HCT116 (cell line): ENCODE results near the gene CATSPERB. TPM values are rescaled to one million over a fixed set of nuclear protein-coding genes. Genes with fewer than 3 reads are reported as not detected.
"Not testable (repeated sequence)": the region's sequence is repeated elsewhere in the genome, so short reads cannot be mapped to it uniquely, and the experiment has no call there.

Experiments used
- ATAC-seq: fragments of 200-7000 bp; cut with Tn5 transposase; 2 replicates; pipeline ENCODE4 v1.9.1; 2020; ENCODE audit warnings: mild to moderate bottlenecking, moderate library complexity
- BruUV-seq: library from RNA; stranded (reverse); fragments of 400-500 nt; replicated peaks from 2 replicates; lab custom pipeline; 2021; lab: Mats Ljungman, UMichigan
- CTCF ChIA-PET: fragments of 300-600 bp; sonication (Branson Sonifier 250); formaldehyde crosslinking; loops from one replicate; lab custom pipeline; 2021; ENCODE audit warnings: antibody characterized with exemption; lab: Charles Lee
- POLR2A ChIA-PET: fragments of 300-600, 350-600 bp; sonication (Branson Sonifier 250); formaldehyde crosslinking; loops from one replicate; lab custom pipeline; 2021; ENCODE audit warnings: antibody characterized with exemption; lab: Charles Lee
- RAD21 ChIA-PET, 2 experiments: fragments of 300-600 bp; sonication (Branson Sonifier 250); formaldehyde crosslinking; loops; one replicate each; lab custom pipeline; 2023; ENCODE audit warnings: low total read pairs in 2 of 2; ENCODE audit not compliant: uncharacterized antibody in 2 of 2, unreplicated experiment in 2 of 2, low non-redundant PET in 1 of 2; lab: Charles Lee
- DNase-seq: peaks from one replicate; pipeline ENCODE4 v3.0.0-alpha.2; 2010; ENCODE audit warnings: low read depth, low spot score
- H2AFZ ChIP-seq: fragments of 200-600 bp; shearing (Covaris generic), sonication (generic); 2 replicates; pipeline ENCODE4 v1.6.1; 2017; ENCODE audit warnings: low read depth, mixed run types, mixed read lengths, antibody characterized with exemption, low read length; ENCODE audit not compliant: poor library complexity, severe bottlenecking
- H3K27ac ChIP-seq: 2 replicates; pipeline ENCODE4 v1.5.1; 2012; ENCODE audit warnings: low read depth, low read length
- H3K27me3 ChIP-seq: fragments of 200-600 bp; sonication (generic); 2 replicates; pipeline ENCODE4 v1.6.1; 2016; ENCODE audit warnings: mixed run types, low read length, mixed read lengths; ENCODE audit not compliant: insufficient read depth
- H3K36me3 ChIP-seq, 2 experiments: fragments of 200-500 bp in 1 of 2; fragments of 200-600 bp in 1 of 2; sonication (Bioruptor generic) in 1 of 2; sonication (generic) in 1 of 2; 2 replicates each; pipeline versions ENCODE4 v1.5.1 to v1.6.1; 2014 to 2016; ENCODE audit warnings: low read length in 2 of 2, inconsistent platforms in 1 of 2, mixed read lengths in 1 of 2, mixed run types in 1 of 2; ENCODE audit not compliant: insufficient read depth in 2 of 2, control insufficient read depth in 1 of 2
- H3K4me1 ChIP-seq, 2 experiments: fragments of 200-600 bp in 1 of 2; sonication (generic) in 1 of 2; 2 replicates each; pipeline versions ENCODE4 v1.5.1 to v1.6.1; 2012 to 2017; ENCODE audit warnings: low read length in 2 of 2, inconsistent platforms in 1 of 2, mild to moderate bottlenecking in 1 of 2, mixed read lengths in 1 of 2, mixed run types in 1 of 2, moderate library complexity in 1 of 2; ENCODE audit not compliant: insufficient read depth in 2 of 2, control insufficient read depth in 1 of 2
- H3K4me2 ChIP-seq: fragments of 200-600 bp; sonication (generic); 2 replicates; pipeline ENCODE4 v1.6.1; 2017; ENCODE audit warnings: mixed run types, low read length, mixed read lengths
- H3K4me3 ChIP-seq, 2 experiments: fragments of 200-600 bp in 1 of 2; sonication (generic) in 1 of 2; replicated peaks in 1 of 2; 2 replicates each; pipeline ENCODE4 v1.5.1; 2011 to 2016; ENCODE audit warnings: low read length in 2 of 2, control low read depth in 1 of 2, low read depth in 1 of 2, mild to moderate bottlenecking in 1 of 2, mixed read lengths in 1 of 2, mixed run types in 1 of 2
- H3K79me2 ChIP-seq: fragments of 200-600 bp; sonication (generic); 2 replicates; pipeline ENCODE4 v1.6.1; 2017; ENCODE audit warnings: mild to moderate bottlenecking, mixed run types, low read length, moderate library complexity, mixed read lengths; ENCODE audit not compliant: insufficient read depth
- H3K9ac ChIP-seq: fragments of 200-600 bp; sonication (generic); 2 replicates; pipeline ENCODE4 v1.6.1; 2016; ENCODE audit warnings: low read length, mixed read lengths
- H3K9me2 ChIP-seq: fragments of 200-600 bp; sonication (generic), shearing (Covaris generic); 2 replicates; pipeline ENCODE4 v1.6.1; 2017; ENCODE audit warnings: mixed run types, mild to moderate bottlenecking, moderate library complexity; ENCODE audit not compliant: insufficient read depth
- H3K9me3 ChIP-seq, 2 experiments: fragments of 200-500 bp in 1 of 2; fragments of 200-600 bp in 1 of 2; sonication (Bioruptor generic) in 1 of 2; sonication (generic) in 1 of 2; 2 replicates each; pipeline ENCODE4 v1.6.1; 2014 to 2017; ENCODE audit warnings: low read length in 2 of 2, mixed read lengths in 2 of 2, inconsistent platforms in 1 of 2, low read depth in 1 of 2, mild to moderate bottlenecking in 1 of 2, mixed run types in 1 of 2, moderate library complexity in 1 of 2; ENCODE audit not compliant: control insufficient read depth in 1 of 2, insufficient read depth in 1 of 2
- H4K20me1 ChIP-seq: fragments of 200-600 bp; sonication (generic), shearing (Covaris generic); 2 replicates; pipeline ENCODE4 v1.6.1; 2017; ENCODE audit warnings: mixed run types, mild to moderate bottlenecking, moderate library complexity; ENCODE audit not compliant: insufficient read depth
- POLR2AphosphoS5 ChIP-seq: IDR thresholded peaks from 2 replicates; pipeline ENCODE4 v1.6.1; 2011; ENCODE audit warnings: mild to moderate bottlenecking, low read depth, low read length, moderate library complexity
- intact Hi-C: fragments of 100-400 bp; cut with micrococcal nuclease; formaldehyde crosslinking; loops from 2 replicates; pipeline ENCODE4 v1.10.0; 2022
- total RNA-seq: library from RNA; stranded (reverse); gene quantifications from one replicate; pipeline ENCODE4 v1.2.1, GENCODE V29; 2021; ENCODE audit not compliant: unreplicated experiment
- TF ChIP-seq, protein P1 (sequence below), 3 experiments: fragments of 200-600 bp in 1 of 3; sonication (generic) in 1 of 3; IDR thresholded peaks in 2 of 3; conservative IDR thresholded peaks in 1 of 3; 2 replicates each; pipeline ENCODE4 v1.5.1; 2012 to 2017; ENCODE audit warnings: low read depth in 2 of 3, low read length in 2 of 3, antibody characterized with exemption in 1 of 3, borderline replicate concordance in 1 of 3, control low read depth in 1 of 3, mild to moderate bottlenecking in 1 of 3, mixed read lengths in 1 of 3, mixed run types in 1 of 3, moderate library complexity in 1 of 3; ENCODE audit not compliant: insufficient read depth in 1 of 3

Gene CATSPERB
- total RNA-seq, 1 experiment from 2014 or later: 0.74 TPM

DNA sequence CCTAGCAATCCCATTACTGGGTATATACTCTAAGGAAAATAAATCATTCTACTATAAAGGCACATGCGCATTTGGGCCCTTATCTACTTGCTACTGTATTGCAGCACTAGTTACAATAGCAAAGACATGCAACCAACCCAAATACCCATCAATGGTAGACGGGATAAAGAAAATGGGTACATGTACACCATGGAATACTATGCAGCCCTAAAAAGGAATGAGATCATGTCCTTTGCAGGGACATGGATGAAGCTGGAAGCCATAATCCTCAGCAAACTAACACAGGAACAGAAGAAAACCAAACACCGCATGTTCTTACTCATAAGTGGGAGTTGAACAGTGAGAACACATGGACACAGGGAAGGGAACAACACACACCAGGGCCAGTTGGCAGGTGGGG lies 54.2 kb downstream of the CATSPERB start:
- intact Hi-C loops, RAD21 ChIA-PET, H3K9me2 ChIP-seq, H3K4me2 ChIP-seq, H3K4me1 ChIP-seq, CTCF ChIA-PET, H3K9ac ChIP-seq, H3K36me3 ChIP-seq, H3K79me2 ChIP-seq, POLR2A ChIA-PET, H2AFZ ChIP-seq, H3K27me3 ChIP-seq, H3K9me3 ChIP-seq, BruUV-seq, H3K4me3 ChIP-seq, DNase-seq, ATAC-seq, H3K27ac ChIP-seq, H4K20me1 ChIP-seq: not testable (repeated sequence)

DNA sequence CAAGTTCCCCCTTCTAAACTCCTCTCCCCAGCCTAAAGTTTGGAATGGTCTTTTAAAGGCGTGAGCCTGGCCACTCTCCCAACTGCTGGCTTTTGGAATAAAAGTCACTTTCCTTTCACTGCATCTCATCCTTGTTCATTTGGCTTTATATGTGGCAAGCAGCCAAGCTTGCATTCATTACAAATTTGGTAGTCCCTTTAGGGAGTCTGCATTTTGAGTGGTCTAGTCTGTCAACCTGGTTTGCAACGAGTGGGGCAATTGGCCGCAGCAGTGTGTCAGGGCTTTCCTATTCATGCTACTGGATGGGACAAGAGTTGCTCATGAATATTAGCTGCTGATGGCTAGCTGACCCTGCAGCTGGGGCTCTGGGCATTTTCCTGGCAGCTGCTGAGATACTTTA lies 57.0 kb downstream of the CATSPERB start:
- ChIA-PET RAD21 (no interaction called here), POLR2A (interaction anchor here (0.9 kb wide), 1 partner anchor 9 kb away, joined by 3 read pairs; no protein-coding TSS in a partner anchor), CTCF (no interaction called here)
- no peaks in the 10 kb centered on the region for H3K4me1 ChIP-seq
- ATAC-seq: no peak
- H3K27ac ChIP-seq: no peak overlapping the region
- intact Hi-C loops: no loop called here
- no peak overlapping the region for H3K4me2 ChIP-seq
- no peaks in the 10 kb centered on the region for H3K27me3 ChIP-seq
- H3K79me2 ChIP-seq: no peaks in the 10 kb centered on the region
- no TSS peak for BruUV-seq
- no peaks in the 10 kb centered on the region for H3K9me2 ChIP-seq
- no peak for DNase-seq
- no peaks in the 10 kb centered on the region for H4K20me1 ChIP-seq
- no peaks in the 10 kb centered on the region for H3K36me3 ChIP-seq
- H3K4me3 ChIP-seq: no peak overlapping the region
- H2AFZ ChIP-seq: no peak overlapping the region
- no peak overlapping the region for H3K9ac ChIP-seq
- TF ChIP-seq, protein P1, sequence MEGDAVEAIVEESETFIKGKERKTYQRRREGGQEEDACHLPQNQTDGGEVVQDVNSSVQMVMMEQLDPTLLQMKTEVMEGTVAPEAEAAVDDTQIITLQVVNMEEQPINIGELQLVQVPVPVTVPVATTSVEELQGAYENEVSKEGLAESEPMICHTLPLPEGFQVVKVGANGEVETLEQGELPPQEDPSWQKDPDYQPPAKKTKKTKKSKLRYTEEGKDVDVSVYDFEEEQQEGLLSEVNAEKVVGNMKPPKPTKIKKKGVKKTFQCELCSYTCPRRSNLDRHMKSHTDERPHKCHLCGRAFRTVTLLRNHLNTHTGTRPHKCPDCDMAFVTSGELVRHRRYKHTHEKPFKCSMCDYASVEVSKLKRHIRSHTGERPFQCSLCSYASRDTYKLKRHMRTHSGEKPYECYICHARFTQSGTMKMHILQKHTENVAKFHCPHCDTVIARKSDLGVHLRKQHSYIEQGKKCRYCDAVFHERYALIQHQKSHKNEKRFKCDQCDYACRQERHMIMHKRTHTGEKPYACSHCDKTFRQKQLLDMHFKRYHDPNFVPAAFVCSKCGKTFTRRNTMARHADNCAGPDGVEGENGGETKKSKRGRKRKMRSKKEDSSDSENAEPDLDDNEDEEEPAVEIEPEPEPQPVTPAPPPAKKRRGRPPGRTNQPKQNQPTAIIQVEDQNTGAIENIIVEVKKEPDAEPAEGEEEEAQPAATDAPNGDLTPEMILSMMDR (IDR thresholded peaks at IDR 0.05 in 2 of 3, conservative IDR thresholded peaks at IDR 0.05 in 1 of 3; ENCODE audit: borderline replicate concordance in 1 of 3, insufficient read depth in 1 of 3, low read depth in 2 of 3, low read length in 2 of 3): no peak
- TF ChIP-seq POLR2AphosphoS5: no peak
- peaks cover 3% of the 10 kb centered on the region in 2 experiments; a peak in 2 of 4 replicates for H3K9me3 ChIP-seq
